MCF 10A (cell line): Measurements from ENCODE around the gene NSUN4. TPM values are rescaled to one million over a fixed set of nuclear protein-coding genes. Genes with fewer than 3 reads are reported as not detected.
"Not testable (repeated sequence)": the region's sequence is repeated elsewhere in the genome, so short reads cannot be mapped to it uniquely, and the experiment has no call there.

Experiments used
- BruUV-seq: library from RNA; stranded (reverse); fragments of 400-500 nt; replicated peaks from 2 replicates; lab custom pipeline; 2021; lab: Mats Ljungman, UMichigan
- CTCF ChIA-PET: fragments of 300-600 bp; sonication (Branson Sonifier 250); formaldehyde crosslinking; extraction: SDS; loops from one replicate; lab custom pipeline; 2021; ENCODE audit warnings: antibody characterized with exemption, inconsistent platforms; lab: Yijun Ruan, JAX
- POLR2A ChIA-PET: fragments of 300-600, 350-650 bp; sonication (Branson Sonifier 250); formaldehyde crosslinking; extraction: SDS; loops from one replicate; lab custom pipeline; 2020; ENCODE audit warnings: antibody characterized with exemption, inconsistent platforms; lab: Yijun Ruan, JAX
- DNase-seq: peaks from one replicate; pipeline ENCODE4 v3.0.0-alpha.2; 2018; ENCODE audit not compliant: unreplicated experiment
- H3K27ac Mint-ChIP-seq: one replicate; pipeline ENCODE4 v1.8.0; 2022; ENCODE audit warnings: mild to moderate bottlenecking, low read depth, mixed read lengths; ENCODE audit not compliant: unreplicated experiment
- H3K27me3 Mint-ChIP-seq: one replicate; pipeline ENCODE4 v1.8.0; 2022; ENCODE audit warnings: mixed read lengths; ENCODE audit not compliant: insufficient read depth, unreplicated experiment
- H3K36me3 Mint-ChIP-seq: one replicate; pipeline ENCODE4 v1.8.0; 2022; ENCODE audit warnings: mild to moderate bottlenecking, moderate library complexity, mixed read lengths; ENCODE audit not compliant: insufficient read depth, unreplicated experiment
- H3K4me1 Mint-ChIP-seq: one replicate; pipeline ENCODE4 v1.8.0; 2022; ENCODE audit warnings: mixed read lengths; ENCODE audit not compliant: insufficient read depth, unreplicated experiment
- H3K4me3 Mint-ChIP-seq: one replicate; pipeline ENCODE4 v1.8.0; 2022; ENCODE audit warnings: mild to moderate bottlenecking, moderate library complexity, mixed read lengths; ENCODE audit not compliant: unreplicated experiment
- H3K9me3 Mint-ChIP-seq: one replicate; pipeline ENCODE4 v1.8.0; 2022; ENCODE audit warnings: mixed read lengths; ENCODE audit not compliant: unreplicated experiment
- CTCF ChIP-seq: fragments of 200-600 bp; IDR thresholded peaks from one replicate; pipeline ENCODE4 v1.8.0; 2022; ENCODE audit warnings: antibody characterized with exemption, mild to moderate bottlenecking; ENCODE audit not compliant: unreplicated experiment
- intact Hi-C: fragments of 100-400 bp; cut with micrococcal nuclease; formaldehyde crosslinking; loops from 2 replicates; pipeline ENCODE4 v1.14.1; 2022
- total RNA-seq: library from RNA; stranded (reverse); gene quantifications from 2 replicates; pipeline ENCODE4 v1.2.3, GENCODE V29; 2022

The NSUN4 gene
- total RNA-seq, 1 experiment from 2014 or later, result 28.4 TPM

- no peaks in the 10 kb centered on the region for H3K9me3 Mint-ChIP-seq
- CTCF ChIA-PET, result no interaction called here
- no peak overlapping the region for H3K4me3 Mint-ChIP-seq
- intact Hi-C loops, result no loop called here
- no TSS peak for BruUV-seq
- no peak overlapping the region for H3K27ac Mint-ChIP-seq
- POLR2A ChIA-PET, result interaction anchor here (1.7 kb wide), 1 partner anchor 18 kb away, joined by 3 read pairs; no protein-coding TSS in a partner anchor
- DNase-seq, result no peak
- no peaks in the 10 kb centered on the region for H3K4me1 Mint-ChIP-seq
- no peak for TF ChIP-seq CTCF
- H3K36me3 Mint-ChIP-seq, result peaks cover 82% of the 10 kb centered on the region
- no peaks in the 10 kb centered on the region for H3K27me3 Mint-ChIP-seq
These were observed 22.5 kb downstream of the NSUN4 start for GRCh38 chr1:46363121-46363520.

DNA sequence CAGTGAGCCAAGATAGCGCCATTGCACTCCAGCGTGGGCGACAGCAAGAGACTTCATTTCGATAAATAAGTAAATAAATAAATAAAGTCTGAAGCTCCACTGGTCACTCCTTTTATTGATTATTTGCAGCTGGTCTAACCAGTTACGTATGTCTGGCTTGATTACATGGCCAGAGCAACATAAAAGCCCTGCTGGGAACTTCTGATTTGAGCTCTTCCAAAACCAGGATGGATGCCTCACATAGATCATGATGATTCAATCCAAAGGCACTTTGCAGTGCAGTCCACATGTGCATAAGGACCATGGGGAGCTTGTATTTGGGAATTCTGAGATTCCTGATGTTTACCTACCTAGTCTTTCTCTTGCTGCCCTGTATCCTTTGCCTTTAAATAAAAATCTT lies 24.0 kb downstream of the NSUN4 start:
- no peaks in the 10 kb centered on the region for H3K9me3 Mint-ChIP-seq
- BruUV-seq, result no TSS peak
- H3K27me3 Mint-ChIP-seq, result no peaks in the 10 kb centered on the region
- TF ChIP-seq CTCF, result no peak
- H3K36me3 Mint-ChIP-seq, result peaks cover 70% of the 10 kb centered on the region
- H3K4me3 Mint-ChIP-seq, result no peak overlapping the region
- intact Hi-C loops, result no loop called here
- H3K4me1 Mint-ChIP-seq, result no peaks in the 10 kb centered on the region
- no peak overlapping the region for H3K27ac Mint-ChIP-seq
- ChIA-PET POLR2A (interaction anchor here (1.7 kb wide), 1 partner anchor 20 kb away, joined by 3 read pairs; no protein-coding TSS in a partner anchor), CTCF (interaction anchor here (1.2 kb wide), 1 partner anchor 13 kb away, joined by 3 read pairs; no protein-coding TSS in a partner anchor)
- no peak for DNase-seq

GRCh38 chr1:46365796-46366195 lies 25.2 kb downstream of the NSUN4 start:
- H3K4me3 Mint-ChIP-seq, DNase-seq, H3K9me3 Mint-ChIP-seq, H3K27ac Mint-ChIP-seq, BruUV-seq, intact Hi-C loops, H3K4me1 Mint-ChIP-seq, H3K27me3 Mint-ChIP-seq: not testable (repeated sequence)
- H3K36me3 Mint-ChIP-seq, result peaks cover 59% of the 10 kb centered on the region
- ChIA-PET POLR2A (interaction anchor here (1.0 to 2.1 kb wide), 2 partner anchors 25 to 62 kb away, joined by 3 to 9 read pairs; partner anchors contain the start of genes LRRC41, NSUN4 and UQCRH), CTCF (interaction anchor here (0.6 to 1.2 kb wide), 3 partner anchors 11 to 173 kb away, joined by 3 to 4 read pairs (median 3); no protein-coding TSS in a partner anchor)

DNA sequence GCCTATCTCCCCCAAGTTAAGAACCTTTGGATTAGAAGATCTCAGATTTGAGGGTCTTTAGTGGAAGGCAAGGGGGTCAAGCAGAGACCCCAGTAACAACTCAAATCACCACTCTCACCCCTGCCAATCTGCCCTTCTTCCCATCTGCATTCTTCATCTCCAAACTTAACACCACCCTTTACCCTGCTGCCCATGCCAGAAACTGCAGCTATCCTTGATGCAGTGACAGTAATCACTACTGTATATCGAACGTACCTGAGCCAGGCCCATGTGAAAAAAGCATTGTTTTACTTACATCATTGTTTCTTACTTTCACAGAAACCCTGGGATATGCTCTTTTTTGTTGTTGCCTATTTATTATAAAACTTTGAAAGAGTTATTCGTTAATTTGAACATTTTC lies 26.5 kb downstream of the NSUN4 start:
- H3K36me3 Mint-ChIP-seq, result peaks cover 46% of the 10 kb centered on the region
- TF ChIP-seq CTCF, result no peak
- H3K27me3 Mint-ChIP-seq, result no peaks in the 10 kb centered on the region
- CTCF ChIA-PET, result interaction anchor here (0.6 to 0.7 kb wide), 2 partner anchors 1038 to 1892 kb away, joined by 5 to 6 read pairs; no protein-coding TSS in a partner anchor
- POLR2A ChIA-PET, result interaction anchor here (0.6 to 2.1 kb wide), 2 partner anchors 26 to 63 kb away, joined by 5 to 9 read pairs; partner anchors contain the start of gene NSUN4
- intact Hi-C loops, result no loop called here
- H3K9me3 Mint-ChIP-seq, result no peaks in the 10 kb centered on the region
- H3K4me1 Mint-ChIP-seq, result no peaks in the 10 kb centered on the region
- H3K27ac Mint-ChIP-seq, result no peak overlapping the region
- no TSS peak for BruUV-seq
- no peak for DNase-seq
- no peak overlapping the region for H3K4me3 Mint-ChIP-seq

- ChIA-PET CTCF (interaction anchor here (0.6 to 0.7 kb wide), 2 partner anchors 1037 to 1893 kb away, joined by 5 to 6 read pairs; no protein-coding TSS in a partner anchor), POLR2A (interaction anchor here (0.6 kb wide), 1 partner anchor 64 kb away, joined by 5 read pairs; no protein-coding TSS in a partner anchor)
- BruUV-seq, H3K9me3 Mint-ChIP-seq, H3K27me3 Mint-ChIP-seq, intact Hi-C loops, H3K4me3 Mint-ChIP-seq, H3K27ac Mint-ChIP-seq, DNase-seq, H3K4me1 Mint-ChIP-seq: not testable (repeated sequence)
- peaks cover 43% of the 10 kb centered on the region for H3K36me3 Mint-ChIP-seq
These were observed 27.1 kb downstream of the NSUN4 start for GRCh38 chr1:46367701-46368100.
